ENCODE measurements around the gene SPNS3. TPM values are rescaled to one million over a fixed set of nuclear protein-coding genes. Genes with fewer than 3 reads are reported as not detected.

The SPNS3 gene
- total and polyA plus RNA-seq, 4 donors: 0.16 to 2.3 (median 0.24) TPM

GRCh38 chr17:4525691-4526397, 92.1 kb downstream of the SPNS3 start (continued):
- TF ChIP-seq ZBTB33 (IDR thresholded peaks at IDR 0.05): no peak
- TF ChIP-seq TAF1 (conservative IDR thresholded peaks at IDR 0.05): no peak

DNA sequence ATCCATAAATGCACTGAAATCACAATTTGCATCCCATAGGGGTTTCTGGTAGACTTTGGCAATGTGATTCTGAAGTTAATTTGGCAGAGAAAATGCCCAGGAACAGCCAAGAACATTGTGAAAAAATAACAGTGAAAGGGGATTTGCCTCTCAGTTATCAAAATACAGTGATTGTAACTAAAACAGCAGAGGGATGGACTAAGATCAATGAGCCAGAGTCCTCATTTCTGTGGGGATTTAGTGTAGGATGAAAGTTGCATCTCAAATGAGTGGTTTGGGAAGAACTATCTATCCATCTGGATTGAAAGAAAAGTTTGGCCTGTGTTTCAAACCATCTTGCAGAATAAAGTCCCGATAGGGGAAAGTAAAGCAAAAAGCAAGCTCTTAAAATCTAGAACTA, 93.4 kb downstream of the SPNS3 start:
- Histone ChIP-seq H3K27me3 (ENCODE audit: control insufficient read depth in 4 of 4, insufficient read depth in 4 of 4, low read length in 3 of 4) (no peaks in the 10 kb centered on the region), H3K9ac (ENCODE audit: low read depth in 1 of 2, low read length in 2 of 2) (no peak overlapping the region), H3K27ac (ENCODE audit: low read depth in 1 of 2, low read length in 2 of 2) (no peak overlapping the region), H3K36me3 (ENCODE audit: control insufficient read depth in 4 of 4, insufficient read depth in 3 of 4, low read depth in 1 of 4, low read length in 3 of 4) (peaks cover 0 to 1% (median 0%) of the 10 kb centered on the region in 4 donors), H3K4me3 (ENCODE audit: low read depth in 1 of 3, low read length in 3 of 3) (no peak overlapping the region), H3K4me1 (ENCODE audit: control insufficient read depth in 4 of 4, insufficient read depth in 4 of 4, low read length in 3 of 4) (peaks cover 0 to 3% (median 0%) of the 10 kb centered on the region in 4 donors), H3K9me3 (ENCODE audit: control insufficient read depth in 4 of 4, low read length in 3 of 4) (no peaks in the 10 kb centered on the region)
- DNase-seq (ENCODE audit: low spot score): no peak
- WGBS: 80% methylated on average over 1 of the region's 1 CpG
- TF ChIP-seq JUND (IDR thresholded peaks at IDR 0.05): no peak
- no peak for TF ChIP-seq FOXA2 (IDR thresholded peaks at IDR 0.05)
- no peak for TF ChIP-seq EGR1 (IDR thresholded peaks at IDR 0.05; ENCODE audit: low read depth in 2 of 2)
- no peak for TF ChIP-seq HNF4G (IDR thresholded peaks at IDR 0.05)
- TF ChIP-seq TAF1 (conservative IDR thresholded peaks at IDR 0.05): no peak
- no peak for TF ChIP-seq FOXA1 (IDR thresholded peaks at IDR 0.05)
- TF ChIP-seq RAD21 (IDR thresholded peaks at IDR 0.05): no peak
- TF ChIP-seq SP1 (IDR thresholded peaks at IDR 0.05): no peak
- TF ChIP-seq GABPA (IDR thresholded peaks at IDR 0.05 in 1 of 2, conservative IDR thresholded peaks at IDR 0.05 in 1 of 2): no peak
- TF ChIP-seq, protein P1, sequence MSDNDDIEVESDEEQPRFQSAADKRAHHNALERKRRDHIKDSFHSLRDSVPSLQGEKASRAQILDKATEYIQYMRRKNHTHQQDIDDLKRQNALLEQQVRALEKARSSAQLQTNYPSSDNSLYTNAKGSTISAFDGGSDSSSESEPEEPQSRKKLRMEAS (IDR thresholded peaks at IDR 0.05): no peak
- TF ChIP-seq, protein P2, sequence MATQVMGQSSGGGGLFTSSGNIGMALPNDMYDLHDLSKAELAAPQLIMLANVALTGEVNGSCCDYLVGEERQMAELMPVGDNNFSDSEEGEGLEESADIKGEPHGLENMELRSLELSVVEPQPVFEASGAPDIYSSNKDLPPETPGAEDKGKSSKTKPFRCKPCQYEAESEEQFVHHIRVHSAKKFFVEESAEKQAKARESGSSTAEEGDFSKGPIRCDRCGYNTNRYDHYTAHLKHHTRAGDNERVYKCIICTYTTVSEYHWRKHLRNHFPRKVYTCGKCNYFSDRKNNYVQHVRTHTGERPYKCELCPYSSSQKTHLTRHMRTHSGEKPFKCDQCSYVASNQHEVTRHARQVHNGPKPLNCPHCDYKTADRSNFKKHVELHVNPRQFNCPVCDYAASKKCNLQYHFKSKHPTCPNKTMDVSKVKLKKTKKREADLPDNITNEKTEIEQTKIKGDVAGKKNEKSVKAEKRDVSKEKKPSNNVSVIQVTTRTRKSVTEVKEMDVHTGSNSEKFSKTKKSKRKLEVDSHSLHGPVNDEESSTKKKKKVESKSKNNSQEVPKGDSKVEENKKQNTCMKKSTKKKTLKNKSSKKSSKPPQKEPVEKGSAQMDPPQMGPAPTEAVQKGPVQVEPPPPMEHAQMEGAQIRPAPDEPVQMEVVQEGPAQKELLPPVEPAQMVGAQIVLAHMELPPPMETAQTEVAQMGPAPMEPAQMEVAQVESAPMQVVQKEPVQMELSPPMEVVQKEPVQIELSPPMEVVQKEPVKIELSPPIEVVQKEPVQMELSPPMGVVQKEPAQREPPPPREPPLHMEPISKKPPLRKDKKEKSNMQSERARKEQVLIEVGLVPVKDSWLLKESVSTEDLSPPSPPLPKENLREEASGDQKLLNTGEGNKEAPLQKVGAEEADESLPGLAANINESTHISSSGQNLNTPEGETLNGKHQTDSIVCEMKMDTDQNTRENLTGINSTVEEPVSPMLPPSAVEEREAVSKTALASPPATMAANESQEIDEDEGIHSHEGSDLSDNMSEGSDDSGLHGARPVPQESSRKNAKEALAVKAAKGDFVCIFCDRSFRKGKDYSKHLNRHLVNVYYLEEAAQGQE (IDR thresholded peaks at IDR 0.05): no peak
- TF ChIP-seq RXRA (IDR thresholded peaks at IDR 0.05): no peak

DNA sequence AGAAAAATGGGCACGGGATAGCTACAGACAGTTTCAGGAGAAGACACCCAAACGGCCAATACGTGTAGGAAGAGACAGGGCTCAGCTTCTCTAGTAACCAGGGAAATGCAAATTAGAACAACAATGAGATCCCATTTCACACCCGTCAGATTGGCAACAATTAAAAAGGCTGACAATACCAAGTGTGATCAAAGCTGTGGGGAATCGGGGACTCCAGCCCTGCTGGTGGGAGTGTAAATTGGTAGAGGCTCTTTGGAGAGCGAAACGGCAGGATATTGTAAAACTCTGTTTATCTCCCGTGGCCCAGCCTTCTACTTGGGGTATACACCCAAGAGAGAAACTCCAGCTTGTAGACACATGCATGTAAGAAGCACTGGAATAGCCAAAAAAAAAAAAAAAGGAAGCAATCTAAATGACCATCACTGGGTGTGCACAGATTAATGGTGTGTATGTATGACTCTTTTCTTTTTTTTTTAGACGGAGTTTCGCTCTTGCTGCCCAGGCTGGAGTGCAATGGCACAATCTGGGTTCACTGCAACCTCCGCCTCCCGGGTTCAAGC, 93.9 kb downstream of the SPNS3 start:
- no peak for DNase-seq (ENCODE audit: low spot score)
- H3K9me3 ChIP-seq (ENCODE audit: control insufficient read depth in 4 of 4, low read length in 3 of 4): no peaks in the 10 kb centered on the region
- H3K9ac ChIP-seq (ENCODE audit: low read depth in 1 of 2, low read length in 2 of 2): no peak overlapping the region
- no peak overlapping the region for H3K4me3 ChIP-seq (ENCODE audit: low read depth in 1 of 3, low read length in 3 of 3)
- H3K27ac ChIP-seq (ENCODE audit: low read depth in 1 of 2, low read length in 2 of 2): no peak overlapping the region
- peaks cover 0 to 1% (median 0%) of the 10 kb centered on the region in 4 donors for H3K36me3 ChIP-seq (ENCODE audit: control insufficient read depth in 4 of 4, insufficient read depth in 3 of 4, low read depth in 1 of 4, low read length in 3 of 4)
- TF ChIP-seq ZBTB33 (IDR thresholded peaks at IDR 0.05) (no peak), HNF4A (conservative IDR thresholded peaks at IDR 0.05) (no peak)
- peaks cover 0 to 3% (median 0%) of the 10 kb centered on the region in 4 donors for H3K4me1 ChIP-seq (ENCODE audit: control insufficient read depth in 4 of 4, insufficient read depth in 4 of 4, low read length in 3 of 4)
- H3K27me3 ChIP-seq (ENCODE audit: control insufficient read depth in 4 of 4, insufficient read depth in 4 of 4, low read length in 3 of 4): no peaks in the 10 kb centered on the region
- 84% methylated on average over 12 of the region's 12 CpGs for whole genome bisulfite sequencing

All from liver (tissue), 9 donors.